Measurements from ENCODE around the gene DRD3.

DNA sequence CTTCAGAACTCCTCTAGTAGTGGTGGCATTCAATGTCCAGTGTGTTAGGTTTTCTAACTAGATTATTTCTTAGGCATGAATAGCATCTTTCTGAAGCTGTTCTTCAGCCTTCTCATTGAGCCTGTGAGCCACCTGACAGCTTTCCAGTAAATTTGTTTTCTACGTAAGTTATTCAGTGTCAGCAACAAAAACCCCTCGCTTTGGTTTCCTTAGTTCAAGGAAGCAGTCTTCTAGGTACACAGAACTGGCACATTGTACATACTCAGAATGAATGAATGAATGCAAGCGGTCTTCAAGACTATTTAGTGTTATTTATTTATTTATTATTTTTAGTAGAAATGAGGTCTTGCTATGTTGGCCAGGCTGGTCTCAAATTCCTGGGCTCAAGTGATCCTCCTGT is 44.9 kb downstream of the DRD3 start:
- TF ChIP-seq EZH2 (IDR thresholded peaks at IDR 0.05; ENCODE audit: borderline replicate concordance, low read depth, low read length, poor library complexity, severe bottlenecking) = no peak
- TF ChIP-seq, protein P1, sequence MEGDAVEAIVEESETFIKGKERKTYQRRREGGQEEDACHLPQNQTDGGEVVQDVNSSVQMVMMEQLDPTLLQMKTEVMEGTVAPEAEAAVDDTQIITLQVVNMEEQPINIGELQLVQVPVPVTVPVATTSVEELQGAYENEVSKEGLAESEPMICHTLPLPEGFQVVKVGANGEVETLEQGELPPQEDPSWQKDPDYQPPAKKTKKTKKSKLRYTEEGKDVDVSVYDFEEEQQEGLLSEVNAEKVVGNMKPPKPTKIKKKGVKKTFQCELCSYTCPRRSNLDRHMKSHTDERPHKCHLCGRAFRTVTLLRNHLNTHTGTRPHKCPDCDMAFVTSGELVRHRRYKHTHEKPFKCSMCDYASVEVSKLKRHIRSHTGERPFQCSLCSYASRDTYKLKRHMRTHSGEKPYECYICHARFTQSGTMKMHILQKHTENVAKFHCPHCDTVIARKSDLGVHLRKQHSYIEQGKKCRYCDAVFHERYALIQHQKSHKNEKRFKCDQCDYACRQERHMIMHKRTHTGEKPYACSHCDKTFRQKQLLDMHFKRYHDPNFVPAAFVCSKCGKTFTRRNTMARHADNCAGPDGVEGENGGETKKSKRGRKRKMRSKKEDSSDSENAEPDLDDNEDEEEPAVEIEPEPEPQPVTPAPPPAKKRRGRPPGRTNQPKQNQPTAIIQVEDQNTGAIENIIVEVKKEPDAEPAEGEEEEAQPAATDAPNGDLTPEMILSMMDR (conservative IDR thresholded peaks at IDR 0.05; ENCODE audit: low read depth, low read length) = no peak
